Type B pancreatic cell (in vitro differentiated cells): ENCODE measurements around the gene RFXAP. TPM values are rescaled to one million over a fixed set of nuclear protein-coding genes. Genes with fewer than 3 reads are reported as not detected.

Experiments
- DNase-seq: peaks from one replicate; pipeline ENCODE4 v3.0.0; 2021; ENCODE audit warnings: mixed read lengths; ENCODE audit not compliant: unreplicated experiment; ENCODE audit errors: extremely low spot score
- H3K27ac Mint-ChIP-seq: 2 replicates; pipeline ENCODE4 v1.8.0; 2021; ENCODE audit warnings: mild to moderate bottlenecking, mixed read lengths
- H3K27me3 Mint-ChIP-seq: 2 replicates; pipeline ENCODE4 v1.8.0; 2021; ENCODE audit warnings: mixed read lengths
- H3K36me3 Mint-ChIP-seq: 2 replicates; pipeline ENCODE4 v1.8.0; 2021; ENCODE audit warnings: mixed read lengths
- H3K4me1 Mint-ChIP-seq: one replicate; pipeline ENCODE4 v1.8.0; 2021; ENCODE audit warnings: mixed read lengths; ENCODE audit not compliant: unreplicated experiment
- H3K4me3 Mint-ChIP-seq: 2 replicates; pipeline ENCODE4 v1.8.0; 2021; ENCODE audit warnings: mild to moderate bottlenecking, mixed read lengths
- H3K9me3 Mint-ChIP-seq: 2 replicates; pipeline ENCODE4 v1.8.0; 2021; ENCODE audit warnings: mixed read lengths
- CTCF ChIP-seq: fragments of 200-600 bp; sonication (generic); conservative IDR thresholded peaks from 2 replicates; pipeline ENCODE4 v1.5.0; 2021; ENCODE audit warnings: antibody characterized with exemption, mild to moderate bottlenecking
- total RNA-seq: library from RNA; stranded (reverse); gene quantifications from 2 replicates; pipeline ENCODE4 v1.2.1, GENCODE V29; 2021; ENCODE audit warnings: low replicate concordance

The RFXAP gene
- total RNA-seq, 1 donor from 2014 or later, result 10.5 TPM

- Mint-ChIP-seq H3K9me3 (no peaks in the 10 kb centered on the region), H3K27ac (no peak overlapping the region), H3K36me3 (peaks cover 14% of the 10 kb centered on the region), H3K4me3 (no peak overlapping the region), H3K27me3 (no peaks in the 10 kb centered on the region), H3K4me1 (peaks cover 8% of the 10 kb centered on the region)
- TF ChIP-seq CTCF, result no peak
- no peak for DNase-seq
Measured at GRCh38 chr13:36875961-36876360, 56.9 kb downstream of the RFXAP start.

Other genes with a start within 250 kb of the RFXAP start
- gene SERTM1, start 145.2 kb upstream of the RFXAP start, total RNA-seq, result 0.62 and 6.5 TPM in 2 replicates
- 12.2 and 19.7 TPM in 2 replicates for gene SMAD9, start 101.0 kb downstream of the RFXAP start, total RNA-seq
- gene ALG5, start 180.1 kb downstream of the RFXAP start, total RNA-seq, result 36.2 and 37.7 TPM in 2 replicates
- 55.7 and 64.7 TPM in 2 replicates for gene EXOSC8, start 181.6 kb downstream of the RFXAP start, total RNA-seq
- gene SUPT20H, start 240.5 kb downstream of the RFXAP start, total RNA-seq, result 69.9 and 91.0 TPM in 2 replicates